Fibroblast of lung (primary cell): Measurements from ENCODE around the gene PCSK2.

Source experiments
- EZH2 ChIP-seq: IDR thresholded peaks from 2 replicates; pipeline ENCODE4 v1.5.1; 2012; ENCODE audit warnings: low read length, control low read depth, mild to moderate bottlenecking; ENCODE audit errors: missing control alignments
- TF ChIP-seq, protein P1 (sequence below), 2 donors: IDR thresholded peaks in 1 of 2; conservative IDR thresholded peaks in 1 of 2; 1 replicate in 1 of 2; 2 replicates in 1 of 2; pipeline ENCODE4 v1.5.1; 2011 to 2012; ENCODE audit warnings: low read length in 2 of 2, control low read depth in 1 of 2, inconsistent platforms in 1 of 2, low read depth in 1 of 2, mild to moderate bottlenecking in 1 of 2

DNA sequence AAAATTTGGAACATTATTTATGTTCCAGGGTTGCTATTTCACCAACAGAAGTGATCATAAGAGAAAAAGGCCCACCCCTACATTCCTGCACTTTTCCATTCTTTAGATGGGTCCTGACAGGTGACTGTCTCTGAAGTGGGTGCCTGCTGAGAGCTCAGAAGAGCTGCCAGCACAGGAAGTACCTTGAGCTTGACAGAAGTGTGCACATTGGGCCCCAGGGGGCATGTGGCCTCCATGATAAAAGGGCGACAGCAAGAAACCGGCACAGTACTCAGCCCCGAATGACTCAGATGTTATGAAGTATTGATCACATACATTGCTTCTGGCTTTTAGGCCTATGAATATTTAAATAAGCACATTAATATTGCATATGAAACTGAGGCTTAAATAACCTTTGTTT lies 150.4 kb downstream of the PCSK2 start:
- TF ChIP-seq, protein P1, sequence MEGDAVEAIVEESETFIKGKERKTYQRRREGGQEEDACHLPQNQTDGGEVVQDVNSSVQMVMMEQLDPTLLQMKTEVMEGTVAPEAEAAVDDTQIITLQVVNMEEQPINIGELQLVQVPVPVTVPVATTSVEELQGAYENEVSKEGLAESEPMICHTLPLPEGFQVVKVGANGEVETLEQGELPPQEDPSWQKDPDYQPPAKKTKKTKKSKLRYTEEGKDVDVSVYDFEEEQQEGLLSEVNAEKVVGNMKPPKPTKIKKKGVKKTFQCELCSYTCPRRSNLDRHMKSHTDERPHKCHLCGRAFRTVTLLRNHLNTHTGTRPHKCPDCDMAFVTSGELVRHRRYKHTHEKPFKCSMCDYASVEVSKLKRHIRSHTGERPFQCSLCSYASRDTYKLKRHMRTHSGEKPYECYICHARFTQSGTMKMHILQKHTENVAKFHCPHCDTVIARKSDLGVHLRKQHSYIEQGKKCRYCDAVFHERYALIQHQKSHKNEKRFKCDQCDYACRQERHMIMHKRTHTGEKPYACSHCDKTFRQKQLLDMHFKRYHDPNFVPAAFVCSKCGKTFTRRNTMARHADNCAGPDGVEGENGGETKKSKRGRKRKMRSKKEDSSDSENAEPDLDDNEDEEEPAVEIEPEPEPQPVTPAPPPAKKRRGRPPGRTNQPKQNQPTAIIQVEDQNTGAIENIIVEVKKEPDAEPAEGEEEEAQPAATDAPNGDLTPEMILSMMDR (conservative IDR thresholded peaks at IDR 0.05 in 1 of 2, IDR thresholded peaks at IDR 0.05 in 1 of 2; ENCODE audit: low read depth in 1 of 2, low read length in 2 of 2): no peak
- no peak for TF ChIP-seq EZH2
